K562 (cell line): ENCODE measurements around the gene MAD2L1BP. TPM values are rescaled to one million over a fixed set of nuclear protein-coding genes. Genes with fewer than 3 reads are reported as not detected.

Source experiments
- CBFA2T2 ChIP-seq: fragments of 450-650 bp; conservative IDR thresholded peaks from 2 replicates; pipeline ENCODE4 v1.6.1; 2017; ENCODE audit warnings: mild to moderate bottlenecking
- CBFA2T3 ChIP-seq: fragments of 450-650 bp; IDR thresholded peaks from 2 replicates; pipeline ENCODE4 v1.6.1; 2017
- COPS2 ChIP-seq: fragments of 450-650 bp; conservative IDR thresholded peaks from 2 replicates; pipeline ENCODE4 v1.6.1; 2016; ENCODE audit warnings: mild to moderate bottlenecking, moderate library complexity
- ERF ChIP-seq: fragments of 450-650 bp; formaldehyde crosslinking; IDR thresholded peaks from 2 replicates; pipeline ENCODE4 v1.4.0; 2020; ENCODE audit warnings: mild to moderate bottlenecking, mixed read lengths
- GTF2A2 ChIP-seq: IDR thresholded peaks from 2 replicates; pipeline ENCODE4 v1.6.1; 2016; ENCODE audit warnings: mild to moderate bottlenecking, missing genetic modification characterization, missing compliant biosample characterization
- HMBOX1 ChIP-seq: sonication (generic); IDR thresholded peaks from 2 replicates; pipeline ENCODE4 v1.6.1; 2016
- LARP7 ChIP-seq: fragments of 450-650 bp; IDR thresholded peaks from 2 replicates; pipeline ENCODE4 v1.6.1; 2016
- MYC ChIP-seq, 2 experiments: fragments of 250-450 bp in 1 of 2; sonication (Bioruptor Pico) in 1 of 2; IDR thresholded peaks; 2 replicates each; pipeline versions ENCODE4 v1.5.1 to v1.6.1; 2012 to 2021; ENCODE audit warnings: low read depth in 2 of 2, borderline replicate concordance in 1 of 2, improper control_type of control experiment in 1 of 2, low read length in 1 of 2, mild to moderate bottlenecking in 1 of 2, moderate library complexity in 1 of 2
- PHF21A ChIP-seq: fragments of 450-650 bp; IDR thresholded peaks from 2 replicates; pipeline ENCODE4 v1.6.1; 2017; ENCODE audit warnings: low read depth, borderline replicate concordance
- STAT6 ChIP-seq: sonication (generic); formaldehyde crosslinking; IDR thresholded peaks from 2 replicates; pipeline ENCODE4 v1.8.1; 2023; ENCODE audit warnings: mild to moderate bottlenecking, missing genetic modification reagents
- TOE1 ChIP-seq, 2 experiments: fragments of 450-650 bp in 1 of 2; sonication (generic) in 1 of 2; formaldehyde crosslinking in 1 of 2; IDR thresholded peaks; 2 replicates each; pipeline versions ENCODE4 v1.7.1 to v1.8.0; 2016 to 2022; ENCODE audit warnings: borderline replicate concordance in 2 of 2, mild to moderate bottlenecking in 2 of 2, antibody characterized with exemption in 1 of 2, inconsistent platforms in 1 of 2, low read depth in 1 of 2, missing genetic modification reagents in 1 of 2, moderate library complexity in 1 of 2
- ZNF280B ChIP-seq: fragments of 250-450 bp; sonication (Bioruptor Pico); IDR thresholded peaks from 2 replicates; pipeline ENCODE4 v1.5.1; 2021; ENCODE audit warnings: mild to moderate bottlenecking
- ZNF311 ChIP-seq: fragments of 250-450 bp; sonication (Bioruptor Pico); IDR thresholded peaks from 2 replicates; pipeline ENCODE4 v1.4.0; 2020; ENCODE audit warnings: mild to moderate bottlenecking, moderate library complexity
- ZNF609 ChIP-seq: sonication (generic); formaldehyde crosslinking; IDR thresholded peaks from 2 replicates; pipeline ENCODE4 v1.8.1; 2023; ENCODE audit warnings: missing genetic modification reagents, mild to moderate bottlenecking, borderline replicate concordance
- ZNF75A ChIP-seq: fragments of 450-650 bp; formaldehyde crosslinking; IDR thresholded peaks from 2 replicates; pipeline ENCODE4 v1.4.0; 2020; ENCODE audit warnings: mild to moderate bottlenecking
- polyA plus RNA-seq, 8 experiments: library from polyadenylated mRNA; depleted of rRNA in 4 of 8; stranded (reverse) in 5 of 8; unstranded in 3 of 8; fragments of >200 nt; fragmentation: Nextera tagmentation in 2 of 8; fragmentation: Illumina TruSeq in 1 of 8; extraction: Ambion mirVana in 2 of 8; extraction: Trizol in 1 of 8; gene quantifications; 2 replicates each; pipeline versions ENCODE4 v1.2.1 to v1.2.3, GENCODE V29; 2011 to 2014; ENCODE audit warnings: inconsistent platforms in 1 of 8, missing spikeins in 1 of 8
- total RNA-seq, 7 experiments: library from RNA; depleted of rRNA in 6 of 7; stranded (reverse); fragments of >200 nt in 6 of 7; fragmentation: Illumina TruSeq in 2 of 7; extraction: Trizol in 2 of 7; gene quantifications; 2 replicates each; pipeline versions ENCODE4 v1.2.1 to v1.2.3, GENCODE V29; 2011 to 2021; ENCODE audit warnings: low replicate concordance in 1 of 7

Gene MAD2L1BP
- total and polyA plus RNA-seq, 9 of the 15 experiments (the other 6 are each of a cell fraction or from before 2014, with no cell fraction given), result 69.7 to 321 (median 111) TPM

GRCh38 chr6:43616725-43617472, 18.7 kb upstream of the MAD2L1BP start (continued):
- TF ChIP-seq HMBOX1 (peak; percentile 71), CBFA2T3 (peak; percentile 71), ZNF280B (no peak), LARP7 (no peak), PHF21A (no peak), ZNF75A (peak; percentile 36; the same call in 1 of the 2 replicates), COPS2 (no peak), TOE1 (IDR thresholded peaks at IDR 0.05; ENCODE audit: borderline replicate concordance) (no peak), TOE1 (CRISPR knock-in tag; IDR thresholded peaks at IDR 0.05; ENCODE audit: borderline replicate concordance, low read depth) (0 out of 2 replicates have a peak, but pooled peaks have one; percentile 41), GTF2A2 (no peak), ERF (no peak), MYC (IDR thresholded peaks at IDR 0.05; ENCODE audit: low read depth, low read length) (0 out of 2 replicates have a peak, but pooled peaks have one; percentile 29), MYC (CRISPR knock-in tag; IDR thresholded peaks at IDR 0.05; ENCODE audit: borderline replicate concordance, low read depth) (peak; percentile 63; the same call in 1 of the 2 replicates), ZNF609 (CRISPR knock-in tag) (no peak), ZNF311 (no peak), CBFA2T2 (peak; percentile 52), STAT6 (no peak)
